H9 (cell line): ENCODE measurements around the gene SBK1. TPM values are rescaled to one million over a fixed set of nuclear protein-coding genes. Genes with fewer than 3 reads are reported as not detected.

Source experiments
- DNase-seq: peaks from one replicate; pipeline ENCODE4 v3.0.0-alpha.2; 2017
- H2AFZ ChIP-seq: one replicate; pipeline ENCODE4 v1.6.1; 2013; ENCODE audit warnings: mild to moderate bottlenecking, low read length, control low read depth, moderate library complexity
- H2AK5ac ChIP-seq: 2 replicates; pipeline ENCODE4 v1.6.1; 2013; ENCODE audit warnings: low read length, control low read depth, mixed read lengths; ENCODE audit not compliant: insufficient read length
- H2BK120ac ChIP-seq: one replicate; pipeline ENCODE4 v1.6.1; 2013; ENCODE audit warnings: low read depth, mild to moderate bottlenecking, low read length, control low read depth, inconsistent platforms; ENCODE audit not compliant: poor library complexity, severe bottlenecking
- H2BK12ac ChIP-seq: 2 replicates; pipeline ENCODE4 v1.6.1; 2013; ENCODE audit warnings: low read length, control low read depth, mixed read lengths, low read depth; ENCODE audit not compliant: insufficient read length
- H2BK15ac ChIP-seq: 2 replicates; pipeline ENCODE4 v1.6.1; 2013; ENCODE audit warnings: low read depth, low read length, control low read depth
- H2BK20ac ChIP-seq: one replicate; pipeline ENCODE4 v1.6.1; 2013; ENCODE audit warnings: low read depth, mild to moderate bottlenecking, low read length, control low read depth, inconsistent platforms; ENCODE audit not compliant: poor library complexity, severe bottlenecking
- H2BK5ac ChIP-seq: 2 replicates; pipeline ENCODE4 v1.6.1; 2013; ENCODE audit warnings: low read length, control low read depth, mixed read lengths; ENCODE audit not compliant: insufficient read length
- H3K14ac ChIP-seq: 2 replicates; pipeline ENCODE4 v1.6.1; 2013; ENCODE audit warnings: low read length, control low read depth; ENCODE audit not compliant: insufficient read depth
- H3K18ac ChIP-seq: 2 replicates; pipeline ENCODE4 v1.6.1; 2013; ENCODE audit warnings: low read depth, mild to moderate bottlenecking, mixed read lengths, low read length, control low read depth; ENCODE audit not compliant: insufficient read length
- H3K23ac ChIP-seq: 2 replicates; pipeline ENCODE4 v1.6.1; 2013; ENCODE audit warnings: low read length, control low read depth, mixed read lengths, low read depth; ENCODE audit not compliant: insufficient read length
- H3K23me2 ChIP-seq: 2 replicates; pipeline ENCODE4 v1.6.1; 2013; ENCODE audit warnings: low read depth, mild to moderate bottlenecking, mixed read lengths, low read length, control low read depth; ENCODE audit not compliant: insufficient read length, poor library complexity, severe bottlenecking
- H3K27ac ChIP-seq: 2 replicates; pipeline ENCODE4 v1.5.1; 2013; ENCODE audit warnings: low read length, control low read depth, mixed read lengths, low read depth; ENCODE audit not compliant: insufficient read length
- H3K27me3 ChIP-seq: 2 replicates; pipeline ENCODE4 v1.6.1; 2013; ENCODE audit warnings: low read length, control low read depth, inconsistent platforms; ENCODE audit not compliant: insufficient read depth
- H3K4ac ChIP-seq: 2 replicates; pipeline ENCODE4 v1.6.1; 2013; ENCODE audit warnings: low read depth, mild to moderate bottlenecking, control low read depth, inconsistent platforms, low read length, moderate library complexity
- H3K4me1 ChIP-seq: 2 replicates; pipeline ENCODE4 v1.6.1; 2013; ENCODE audit warnings: low read length, control low read depth, inconsistent platforms; ENCODE audit not compliant: insufficient read depth
- H3K4me2 ChIP-seq: 2 replicates; pipeline ENCODE4 v1.6.1; 2013; ENCODE audit warnings: low read length, control low read depth, mixed read lengths; ENCODE audit not compliant: insufficient read length, insufficient read depth
- H3K56ac ChIP-seq: 2 replicates; pipeline ENCODE4 v1.6.1; 2013; ENCODE audit warnings: low read depth, mild to moderate bottlenecking, mixed read lengths, low read length, control low read depth; ENCODE audit not compliant: insufficient read length
- H3K79me1 ChIP-seq: 2 replicates; pipeline ENCODE4 v1.6.1; 2013; ENCODE audit warnings: low read depth, mild to moderate bottlenecking, moderate library complexity, low read length, control low read depth, inconsistent platforms; ENCODE audit not compliant: insufficient read depth, poor library complexity, severe bottlenecking
- H3K79me2 ChIP-seq: 2 replicates; pipeline ENCODE4 v1.6.1; 2013; ENCODE audit warnings: low read length, control low read depth, inconsistent platforms; ENCODE audit not compliant: insufficient read depth
- H3K9ac ChIP-seq: 2 replicates; pipeline ENCODE4 v1.6.1; 2013; ENCODE audit warnings: low read length, control low read depth, mixed read lengths; ENCODE audit not compliant: insufficient read length; ENCODE audit errors: extremely low read depth
- H3K9me3 ChIP-seq: one replicate; pipeline ENCODE4 v1.6.1; 2013; ENCODE audit warnings: low read depth, low read length, inconsistent platforms; ENCODE audit not compliant: control insufficient read depth
- H3T11ph ChIP-seq: one replicate; pipeline ENCODE4 v1.6.1; 2013; ENCODE audit warnings: mild to moderate bottlenecking, low read length, control low read depth, inconsistent platforms
- H4K20me1 ChIP-seq: one replicate; pipeline ENCODE4 v1.6.1; 2013; ENCODE audit not compliant: control insufficient read depth, insufficient read length, insufficient read depth
- H4K5ac ChIP-seq: 2 replicates; pipeline ENCODE4 v1.6.1; 2013; ENCODE audit warnings: low read depth, mild to moderate bottlenecking, mixed read lengths, low read length, control low read depth; ENCODE audit not compliant: insufficient read length
- H4K8ac ChIP-seq: replicated peaks from 2 replicates; pipeline ENCODE4 v1.6.1; 2013; ENCODE audit warnings: low read length, control low read depth, mixed read lengths, low read depth; ENCODE audit not compliant: insufficient read length
- H4K91ac ChIP-seq: 2 replicates; pipeline ENCODE4 v1.6.1; 2013; ENCODE audit warnings: low read depth, mild to moderate bottlenecking, moderate library complexity, mixed read lengths, low read length, control low read depth; ENCODE audit not compliant: insufficient read length
- H3K27ac Mint-ChIP-seq, 3 experiments: 2 replicates in 2 of 3; 3 replicates in 1 of 3; pipeline ENCODE4 v1.8.0; 2020 to 2021; ENCODE audit warnings: mixed read lengths in 3 of 3, mild to moderate bottlenecking in 1 of 3, moderate library complexity in 1 of 3
- H3K27me3 Mint-ChIP-seq: 2 replicates; pipeline ENCODE4 v1.8.0; 2021; ENCODE audit warnings: low read depth, mild to moderate bottlenecking, moderate library complexity, mixed read lengths
- H3K36me3 Mint-ChIP-seq, 3 experiments: 2 replicates in 2 of 3; 3 replicates in 1 of 3; pipeline ENCODE4 v1.8.0; 2020 to 2021; ENCODE audit warnings: low read depth in 3 of 3, mixed read lengths in 3 of 3; ENCODE audit not compliant: insufficient read depth in 1 of 3
- H3K4me1 Mint-ChIP-seq, 2 experiments: 2 replicates each; pipeline ENCODE4 v1.8.0; 2020; ENCODE audit warnings: mixed read lengths in 2 of 2
- H3K4me3 Mint-ChIP-seq, 2 experiments: 2 replicates in 1 of 2; 3 replicates in 1 of 2; pipeline ENCODE4 v1.8.0; 2020 to 2021; ENCODE audit warnings: mild to moderate bottlenecking in 2 of 2, mixed read lengths in 2 of 2, moderate library complexity in 1 of 2
- H3K9me3 Mint-ChIP-seq, 2 experiments: 2 replicates in 1 of 2; 3 replicates in 1 of 2; pipeline ENCODE4 v1.8.0; 2020; ENCODE audit warnings: mild to moderate bottlenecking in 2 of 2, mixed read lengths in 2 of 2, moderate library complexity in 1 of 2
- CTCF ChIP-seq: fragments of 200-600 bp; sonication (generic); conservative IDR thresholded peaks from 3 replicates; pipeline ENCODE4 v1.8.0; 2021; ENCODE audit warnings: antibody characterized with exemption, mild to moderate bottlenecking
- WGBS: extraction: QIAGEN DNeasy Blood & Tissue Kit; methylation state at CpG from one replicate; pipeline ENCODE4 v1.1.7; 2013; ENCODE audit warnings: missing lambda C conversion rate, low lambda C conversion rate, mixed read lengths; ENCODE audit not compliant: insufficient read length; ENCODE audit errors: extremely low coverage; 5-methylcytosine and 5-hydroxymethylcytosine counted together
- total RNA-seq: library from RNA; stranded (reverse); gene quantifications from 2 replicates; pipeline ENCODE4 v1.2.1, GENCODE V29; 2021

The SBK1 gene
- total RNA-seq, 1 experiment from 2014 or later = 65.5 TPM

- Histone ChIP-seq H2BK120ac (no peak overlapping the region), H4K91ac (no peak overlapping the region), H3K14ac (no peak overlapping the region), H3K18ac (no peak overlapping the region), H4K20me1 (peaks cover 6% of the 10 kb centered on the region), H3K27me3 (no peaks in the 10 kb centered on the region), H2BK20ac (no peak overlapping the region), H3K23me2 (no peaks in the 10 kb centered on the region), H3K4ac (no peak overlapping the region), H2BK12ac (no peak overlapping the region), H3K9me3 (no peaks in the 10 kb centered on the region), H3K79me2 (peaks cover 2% of the 10 kb centered on the region; the same call in 1 of the 2 replicates), H4K5ac (no peak overlapping the region), H4K8ac (no peak overlapping the region), H3K4me1 (no peaks in the 10 kb centered on the region; the same call in 1 of the 2 replicates), H3K4me2 (no peak overlapping the region), H2AFZ (no peak overlapping the region), H3K9ac (no peak overlapping the region), H3T11ph (no peak overlapping the region), H3K23ac (no peak overlapping the region), H2AK5ac (no peak overlapping the region), H3K79me1 (no peaks in the 10 kb centered on the region), H2BK5ac (no peak overlapping the region), H2BK15ac (no peak overlapping the region), H3K27ac (no peak overlapping the region), H3K56ac (no peak overlapping the region)
- peaks cover 0 to 5% of the 10 kb centered on the region in 2 experiments; a peak in 1 of 5 replicates for H3K9me3 Mint-ChIP-seq
- no peak for DNase-seq
- no peak for TF ChIP-seq CTCF
- WGBS = no CpG with 5 or more reads among the region's 14 CpGs
- H3K4me1 Mint-ChIP-seq = peaks cover 4% of the 10 kb centered on the region in 2 experiments; a peak in 2 of 4 replicates
- peaks cover 25 to 43% (median 27%) of the 10 kb centered on the region in 3 experiments for H3K36me3 Mint-ChIP-seq
- no peak overlapping the region for H3K4me3 Mint-ChIP-seq
- no peaks in the 10 kb centered on the region for H3K27me3 Mint-ChIP-seq
- no peak overlapping the region for H3K27ac Mint-ChIP-seq
Observed at GRCh38 chr16:28311913-28312312, 19.6 kb downstream of the SBK1 start.
